Mucosa of stomach (tissue), 1 donor: ENCODE results near the gene PITPNC1.
"Not testable (repeated sequence)": the region's sequence is repeated elsewhere in the genome, so short reads cannot be mapped to it uniquely, and the experiment has no call there.

Experiments used
- H3K27me3 ChIP-seq: one replicate; pipeline ENCODE4 v1.7.0; 2013; ENCODE audit warnings: mild to moderate bottlenecking, low read length; ENCODE audit not compliant: control insufficient read depth, insufficient read depth
- H3K36me3 ChIP-seq: one replicate; pipeline ENCODE4 v1.7.0; 2013; ENCODE audit warnings: low read length; ENCODE audit not compliant: control insufficient read depth, insufficient read depth
- H3K4me1 ChIP-seq: one replicate; pipeline ENCODE4 v1.7.0; 2013; ENCODE audit warnings: mild to moderate bottlenecking, low read length; ENCODE audit not compliant: control insufficient read depth, insufficient read depth
- H3K4me3 ChIP-seq: one replicate; pipeline ENCODE4 v1.7.0; 2013; ENCODE audit warnings: low read length
- H3K9ac ChIP-seq: one replicate; pipeline ENCODE4 v1.7.0; 2013; ENCODE audit warnings: mild to moderate bottlenecking, low read length, moderate library complexity
- H3K9me3 ChIP-seq: one replicate; pipeline ENCODE4 v1.7.0; 2013; ENCODE audit warnings: mild to moderate bottlenecking, low read length, moderate library complexity; ENCODE audit not compliant: control insufficient read depth
- donor health status: Pancreatic carcinoma.

Gene PITPNC1

DNA sequence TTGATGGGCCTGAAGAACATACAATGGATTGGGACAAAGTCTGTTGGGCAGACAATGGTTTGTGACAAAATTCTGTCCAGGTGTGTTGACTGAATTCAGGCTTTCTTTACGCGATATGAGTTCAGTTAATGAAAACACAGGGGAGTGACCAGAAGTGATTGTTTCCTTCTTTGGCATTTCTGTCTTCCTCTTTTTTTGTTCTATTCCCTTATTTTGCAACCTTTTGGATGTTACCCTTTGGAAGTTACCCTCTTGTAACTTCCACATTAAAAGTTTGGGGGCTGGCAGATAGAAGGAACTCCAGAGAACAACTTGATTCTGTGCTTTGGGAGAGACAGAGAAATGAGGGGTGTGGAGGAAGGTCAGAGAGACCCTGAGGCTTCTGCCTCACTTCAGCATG is 126.7 kb downstream of the PITPNC1 start:
- Histone ChIP-seq H3K9ac (no peak overlapping the region), H3K27me3 (no peaks in the 10 kb centered on the region), H3K9me3 (no peaks in the 10 kb centered on the region), H3K4me3 (no peak overlapping the region), H3K4me1 (no peaks in the 10 kb centered on the region), H3K36me3 (no peaks in the 10 kb centered on the region)

DNA sequence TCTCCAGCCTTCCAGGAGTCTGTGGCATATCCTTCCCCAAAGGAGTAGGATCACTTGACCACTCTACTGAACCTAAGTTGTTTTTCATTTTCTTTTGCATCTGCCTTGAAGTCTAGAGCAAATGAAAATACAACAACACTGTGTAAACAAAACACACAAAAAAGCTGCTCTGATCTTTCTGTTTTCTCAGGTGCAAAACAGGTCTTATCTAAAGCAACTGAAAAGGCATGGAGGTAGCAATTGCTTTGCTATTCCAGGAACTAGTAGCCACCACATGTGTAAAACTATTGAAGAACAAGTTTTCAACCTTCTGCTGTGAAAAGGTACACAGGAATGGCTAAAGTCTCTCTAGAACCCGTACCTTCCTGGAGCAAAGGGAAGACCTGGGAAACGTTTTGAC is 127.1 kb downstream of the PITPNC1 start:
- no peaks in the 10 kb centered on the region for H3K27me3 ChIP-seq
- H3K4me3 ChIP-seq, result no peak overlapping the region
- no peak overlapping the region for H3K9ac ChIP-seq
- H3K9me3 ChIP-seq, result no peaks in the 10 kb centered on the region
- H3K4me1 ChIP-seq, result no peaks in the 10 kb centered on the region
- H3K36me3 ChIP-seq, result no peaks in the 10 kb centered on the region

DNA sequence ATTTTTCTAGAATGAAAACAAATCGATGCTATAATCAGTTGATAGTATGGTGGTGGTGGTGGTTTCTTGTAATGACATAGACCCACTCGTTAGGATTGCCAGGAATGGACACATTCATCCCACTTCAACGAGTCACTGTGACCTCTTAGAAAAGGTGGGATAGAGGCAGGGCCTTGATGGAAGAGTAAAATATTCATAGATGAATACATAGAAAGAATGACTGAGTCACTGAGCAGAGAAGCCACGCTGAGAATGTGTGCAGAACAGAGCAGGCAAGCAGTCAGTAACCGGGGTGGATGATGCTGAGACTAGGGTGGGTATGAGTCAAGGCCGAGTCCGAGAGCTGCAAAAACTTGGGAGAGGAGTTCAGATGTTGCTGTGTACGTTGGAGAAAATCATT is 129.9 kb downstream of the PITPNC1 start:
- no peaks in the 10 kb centered on the region for H3K4me1 ChIP-seq

DNA sequence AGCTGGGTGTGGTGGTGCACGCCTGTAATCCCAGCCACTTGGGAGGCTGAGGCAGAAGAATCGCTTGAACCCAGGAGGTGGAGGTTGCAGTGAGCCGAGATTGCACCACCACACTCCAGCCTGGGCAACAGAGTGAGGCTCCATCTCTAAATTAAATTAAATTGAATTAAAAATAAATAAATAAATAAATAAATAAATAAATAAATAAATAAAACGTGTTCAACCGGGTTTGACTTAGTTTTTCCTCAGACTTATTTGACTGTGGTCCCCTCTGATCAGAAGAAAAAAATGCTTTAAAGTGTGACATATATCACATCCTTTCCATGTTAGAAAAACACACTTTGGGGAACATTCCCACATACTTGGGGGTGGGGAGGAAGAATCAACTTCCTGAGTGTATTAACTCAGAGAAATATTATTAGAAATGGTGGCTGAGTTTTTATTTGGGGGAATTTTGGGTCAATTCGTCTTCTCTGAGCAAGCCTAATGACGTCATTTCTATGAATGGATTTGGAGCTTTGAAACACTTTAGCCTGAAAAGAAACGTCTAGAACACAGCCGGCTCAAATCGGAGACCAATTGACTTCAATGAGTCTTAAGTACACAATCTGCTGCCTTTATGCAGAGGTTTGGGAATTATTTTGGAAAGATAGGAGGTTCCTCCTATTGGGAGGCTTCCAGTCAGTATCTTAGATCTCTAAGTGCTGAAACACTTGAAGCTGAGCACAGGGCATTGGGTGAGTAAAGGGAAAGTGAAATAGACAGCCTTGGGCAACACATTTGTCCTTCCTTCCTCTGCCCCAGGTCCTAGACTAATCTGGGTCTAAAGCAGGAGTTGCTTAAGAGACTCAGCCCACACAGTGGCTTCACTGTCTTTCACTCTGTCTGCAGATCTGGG is 132.6 kb downstream of the PITPNC1 start:
- H3K4me1 ChIP-seq, result no peaks in the 10 kb centered on the region
- H3K36me3 ChIP-seq, result no peaks in the 10 kb centered on the region
- H3K27me3 ChIP-seq, result no peaks in the 10 kb centered on the region
- no peaks in the 10 kb centered on the region for H3K9me3 ChIP-seq
- H3K4me3 ChIP-seq, result no peak overlapping the region
- H3K9ac ChIP-seq, result no peak overlapping the region

More for the DNA sequence above, 129.9 kb downstream of the PITPNC1 start:
- Histone ChIP-seq H3K9ac (no peak overlapping the region), H3K4me3 (no peak overlapping the region), H3K27me3 (no peaks in the 10 kb centered on the region), H3K9me3 (no peaks in the 10 kb centered on the region), H3K36me3 (no peaks in the 10 kb centered on the region)

DNA sequence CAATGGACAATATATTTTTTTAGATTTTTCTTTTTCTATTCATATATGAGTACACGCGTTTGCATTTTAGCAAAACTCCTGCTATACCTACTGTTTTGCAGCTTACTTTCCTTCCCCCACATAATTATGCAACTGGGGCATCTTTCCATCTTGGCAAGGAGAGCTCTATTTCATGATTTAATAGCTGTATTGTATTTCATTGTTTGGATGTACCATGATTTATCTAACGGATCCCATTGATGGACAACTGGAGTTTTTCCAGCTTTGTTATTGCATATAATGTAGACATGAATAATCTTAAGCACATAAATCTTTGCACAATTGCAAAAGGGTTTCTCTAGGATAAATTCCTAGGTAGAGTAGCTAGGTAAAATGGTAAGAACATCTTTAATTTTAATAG is 133.9 kb downstream of the PITPNC1 start:
- no peaks in the 10 kb centered on the region for H3K27me3 ChIP-seq

DNA sequence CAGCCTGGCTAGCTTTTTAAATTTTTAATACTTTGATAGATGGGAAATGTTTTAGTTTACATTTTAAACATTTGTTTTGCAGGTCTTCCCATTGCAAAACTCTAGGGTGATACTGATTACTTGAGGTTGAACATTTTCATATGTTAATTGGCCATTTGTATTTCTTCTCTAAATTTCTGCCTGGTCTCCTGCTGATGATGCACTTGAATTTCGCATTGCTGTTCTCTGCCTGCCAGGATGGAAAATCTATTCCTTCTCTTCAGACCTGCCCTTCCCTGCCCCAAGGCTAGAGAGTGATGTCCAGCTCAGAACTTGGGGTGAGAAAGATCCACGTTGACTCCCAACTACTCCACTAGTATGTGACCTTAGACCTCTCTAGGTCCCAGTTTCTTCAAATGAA is 134.7 kb downstream of the PITPNC1 start:
- Histone ChIP-seq H3K27me3 (no peaks in the 10 kb centered on the region), H3K36me3 (no peaks in the 10 kb centered on the region), H3K4me1 (peaks cover 10% of the 10 kb centered on the region), H3K9me3 (no peaks in the 10 kb centered on the region), H3K4me3 (no peak overlapping the region), H3K9ac (no peak overlapping the region)

More for the DNA sequence above, 133.9 kb downstream of the PITPNC1 start:
- Histone ChIP-seq H3K36me3 (no peaks in the 10 kb centered on the region), H3K9ac (no peak overlapping the region), H3K9me3 (no peaks in the 10 kb centered on the region), H3K4me3 (no peak overlapping the region), H3K4me1 (peaks cover 9% of the 10 kb centered on the region)

DNA sequence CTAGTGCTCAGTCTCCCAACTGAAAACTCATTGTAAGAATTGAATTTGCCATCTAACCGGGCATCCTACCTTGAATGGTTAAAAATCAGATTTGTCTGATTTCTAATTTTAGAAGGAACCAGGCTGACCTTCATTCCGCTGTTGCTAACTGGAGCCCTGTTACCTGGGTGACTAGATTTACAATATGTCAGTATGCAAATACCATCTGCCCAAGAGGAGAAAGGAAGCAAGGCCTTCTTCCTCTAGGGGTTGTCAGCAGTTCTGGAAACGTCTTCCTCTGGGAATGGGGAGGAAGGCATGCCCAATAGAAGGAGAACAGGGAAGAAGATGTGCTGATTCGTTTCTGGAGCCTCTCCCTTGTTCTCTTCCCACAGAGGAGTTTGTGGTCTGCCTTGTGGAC is 137.9 kb downstream of the PITPNC1 start:
- no peaks in the 10 kb centered on the region for H3K9me3 ChIP-seq
- no peaks in the 10 kb centered on the region for H3K27me3 ChIP-seq
- no peaks in the 10 kb centered on the region for H3K36me3 ChIP-seq
- H3K4me3 ChIP-seq, result no peak overlapping the region
- no peak overlapping the region for H3K9ac ChIP-seq
- peaks cover 10% of the 10 kb centered on the region for H3K4me1 ChIP-seq

DNA sequence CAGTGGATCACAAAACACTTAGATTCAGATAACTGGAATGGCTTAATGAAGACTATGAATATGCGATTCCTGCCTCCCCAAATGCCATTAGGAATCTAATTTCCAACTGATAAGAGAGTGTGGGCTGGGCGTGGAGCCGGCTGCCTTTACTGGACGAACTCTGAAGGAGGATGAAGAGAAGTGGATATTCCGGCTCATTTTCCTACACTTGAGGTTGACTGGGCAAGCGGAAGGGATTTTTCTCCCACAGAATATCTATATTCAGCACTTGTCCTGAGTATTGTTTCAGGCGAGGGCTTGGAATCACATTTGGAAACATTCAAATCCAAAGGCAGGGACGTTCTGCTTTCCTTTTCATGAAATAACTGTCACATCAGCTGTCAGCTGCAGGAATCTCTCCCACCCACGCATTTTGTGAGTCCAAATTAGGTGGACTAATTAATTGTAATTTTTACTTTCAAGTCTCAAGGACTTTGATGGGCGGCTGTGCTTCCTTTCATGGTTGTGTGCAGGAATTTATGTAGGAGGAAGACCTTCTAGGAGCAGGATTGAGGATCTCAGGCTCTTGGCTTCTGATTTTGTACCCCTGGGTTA is 138.5 kb downstream of the PITPNC1 start:
- H3K9me3 ChIP-seq, result no peaks in the 10 kb centered on the region
- H3K4me3 ChIP-seq, result no peak overlapping the region
- H3K9ac ChIP-seq, result no peak overlapping the region
- H3K36me3 ChIP-seq, result no peaks in the 10 kb centered on the region
- H3K27me3 ChIP-seq, result no peaks in the 10 kb centered on the region
- peaks cover 10% of the 10 kb centered on the region for H3K4me1 ChIP-seq

DNA sequence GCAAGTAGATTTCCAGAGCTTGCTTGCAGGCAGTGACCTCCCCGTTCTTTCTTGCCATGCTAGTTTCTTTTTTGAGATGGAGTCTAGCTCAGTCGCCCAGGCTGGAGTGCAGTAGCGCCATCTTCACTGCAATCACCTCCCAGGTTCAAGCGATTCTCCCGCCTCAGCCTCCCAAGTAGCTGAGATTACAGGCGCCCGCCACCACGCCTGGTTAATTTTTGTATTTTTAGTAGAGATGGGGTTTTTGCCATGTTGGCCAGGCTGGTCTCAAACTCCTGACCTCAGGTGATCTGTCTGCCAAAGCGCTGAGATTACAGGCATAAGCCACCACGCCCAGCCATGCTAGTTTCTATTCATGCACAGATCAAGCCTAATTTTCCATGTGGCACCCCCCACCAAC is 139.5 kb downstream of the PITPNC1 start:
- not testable (repeated sequence) for H3K9me3 ChIP-seq, H3K36me3 ChIP-seq, H3K9ac ChIP-seq, H3K4me3 ChIP-seq, H3K27me3 ChIP-seq
- H3K4me1 ChIP-seq, result peaks cover 10% of the 10 kb centered on the region

DNA sequence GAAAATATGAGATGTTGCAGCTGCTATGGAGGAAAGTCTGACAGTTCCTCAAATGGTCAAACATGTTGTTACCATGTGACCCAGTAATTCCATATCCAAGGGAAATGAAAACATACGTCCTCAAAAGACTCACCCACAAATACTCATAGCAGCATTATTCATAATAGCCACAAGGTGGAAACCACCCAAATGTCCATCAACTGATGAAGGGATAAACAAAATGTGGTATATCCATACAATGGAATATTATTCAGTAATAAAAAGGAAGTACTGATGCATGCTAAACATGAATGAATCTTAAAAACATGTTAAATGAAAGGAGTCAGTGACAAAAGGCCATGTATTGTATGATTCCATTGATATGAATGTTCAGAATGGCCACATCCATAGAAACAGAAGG is 140.2 kb downstream of the PITPNC1 start:
- Histone ChIP-seq H3K36me3 (no peaks in the 10 kb centered on the region), H3K27me3 (no peaks in the 10 kb centered on the region), H3K9me3 (no peaks in the 10 kb centered on the region), H3K9ac (no peak overlapping the region), H3K4me3 (no peak overlapping the region), H3K4me1 (peaks cover 10% of the 10 kb centered on the region)

DNA sequence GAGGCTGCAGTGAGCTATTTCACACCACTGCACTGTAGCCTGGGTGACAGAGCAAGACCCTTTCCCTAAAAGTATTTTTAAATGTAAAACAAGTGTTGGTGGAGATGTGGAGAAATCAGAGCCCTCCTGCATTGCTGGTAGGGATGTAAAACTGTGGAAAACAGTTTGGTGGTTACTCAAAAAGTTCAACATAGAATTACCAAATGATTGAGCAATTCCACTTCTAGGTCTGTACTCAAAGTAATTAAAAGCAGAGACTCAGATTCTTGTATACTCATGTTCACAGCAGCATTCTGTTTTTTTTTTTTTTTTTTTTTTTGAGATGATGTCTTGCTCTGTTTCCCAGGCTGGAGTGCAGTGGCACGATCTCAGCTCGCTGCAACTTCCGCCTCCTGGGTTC is 141.8 kb downstream of the PITPNC1 start:
- Histone ChIP-seq H3K4me1 (peaks cover 10% of the 10 kb centered on the region), H3K27me3 (no peaks in the 10 kb centered on the region), H3K9me3 (no peaks in the 10 kb centered on the region), H3K9ac (no peak overlapping the region), H3K4me3 (no peak overlapping the region), H3K36me3 (no peaks in the 10 kb centered on the region)

DNA sequence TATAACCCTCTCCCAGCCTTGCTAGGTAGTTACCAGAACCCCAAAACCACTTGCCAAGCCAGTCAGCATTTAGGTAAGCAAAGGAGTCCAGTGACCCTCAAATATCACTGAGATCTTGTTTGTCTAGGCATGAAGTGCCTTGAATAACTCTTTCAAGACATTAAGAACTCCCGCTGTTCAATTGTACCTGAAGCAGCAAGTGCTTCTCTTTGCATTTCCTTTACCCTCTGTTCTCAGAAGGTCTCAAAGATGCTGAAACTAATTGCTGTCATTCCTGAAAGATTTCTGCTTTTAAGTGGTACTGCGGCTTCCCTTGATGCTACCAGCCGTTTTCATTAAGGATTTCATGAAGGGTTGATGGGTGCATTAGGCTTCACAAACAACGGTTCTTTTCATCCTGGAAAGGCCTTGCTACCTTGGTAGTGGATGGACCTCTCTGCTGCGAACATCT is 142.7 kb downstream of the PITPNC1 start:
- Histone ChIP-seq H3K9me3 (no peaks in the 10 kb centered on the region), H3K36me3 (no peaks in the 10 kb centered on the region), H3K4me1 (peaks cover 10% of the 10 kb centered on the region), H3K27me3 (no peaks in the 10 kb centered on the region), H3K9ac (no peak overlapping the region), H3K4me3 (no peak overlapping the region)
